Amygdala (tissue), 56 donors: Measurements from ENCODE around the gene PAGE2B.
"Not testable (repeated sequence)": the region's sequence is repeated elsewhere in the genome, so short reads cannot be mapped to it uniquely, and the experiment has no call there.

Experiments used
- DNase-seq, 56 donors: peaks; one replicate each; lab custom pipeline; 2025; lab: John Stamatoyannopoulos, UW

Gene PAGE2B

GRCh38 chrX:55074851-55075467 is at the start of gene PAGE2B:
TSS of gene PAGE2B (plus strand) at chrX:55075030. CDS start at chrX:55076042, 1,012 bp downstream.
- no peak for DNase-seq

GRCh38 chrX:55026143-55026542 is 48.7 kb upstream of the PAGE2B start:
- DNase-seq = no peak

GRCh38 chrX:55026840-55027239 is 48.0 kb upstream of the PAGE2B start:
- DNase-seq = no peak

- no peak for DNase-seq
Measured at GRCh38 chrX:55028040-55028439, 46.8 kb upstream of the PAGE2B start.

- DNase-seq = no peak
Measured at GRCh38 chrX:55028611-55029010, 46.2 kb upstream of the PAGE2B start.

- no peak for DNase-seq
Measured at GRCh38 chrX:55029291-55029690, 45.5 kb upstream of the PAGE2B start.

GRCh38 chrX:55030271-55031205 is 44.3 kb upstream of the PAGE2B start, which contains the start of gene ALAS2:
TSS of gene ALAS2 (minus strand) at chrX:55030977. CDS start at chrX:55026000, 4,977 bp downstream.
- DNase-seq = no peak

GRCh38 chrX:55033429-55033828 is 41.4 kb upstream of the PAGE2B start:
- no peak for DNase-seq

- no peak for DNase-seq
Measured at GRCh38 chrX:55039471-55039870, 35.4 kb upstream of the PAGE2B start.

GRCh38 chrX:55041514-55041913 is 33.3 kb upstream of the PAGE2B start:
- DNase-seq = no peak

- not testable (repeated sequence) for DNase-seq
Measured at GRCh38 chrX:55050599-55050998, 24.2 kb upstream of the PAGE2B start.

GRCh38 chrX:55056820-55057674 is 17.8 kb upstream of the PAGE2B start:
- DNase-seq = peak in 2 of 56 donors; percentile 0 to 1

- peak in 9 of 56 donors; percentile 0 to 53 (median 0) for DNase-seq
Measured at GRCh38 chrX:55057675-55058249, 17.1 kb upstream of the PAGE2B start.

GRCh38 chrX:55067180-55067579 is 7.7 kb upstream of the PAGE2B start:
- not testable (repeated sequence) for DNase-seq

GRCh38 chrX:55072286-55072685 is 2.5 kb upstream of the PAGE2B start:
- no peak for DNase-seq

- no peak for DNase-seq
Measured at GRCh38 chrX:55088795-55089489, 14.1 kb downstream of the PAGE2B start, which contains the start of gene PAGE2. TSS of gene PAGE2 (plus strand) at chrX:55089018. CDS start at chrX:55090021, 1,003 bp downstream.

GRCh38 chrX:55098691-55099090 is 23.9 kb downstream of the PAGE2B start:
- no peak for DNase-seq

GRCh38 chrX:55099162-55099561 is 24.3 kb downstream of the PAGE2B start:
- no peak for DNase-seq

GRCh38 chrX:55102754-55103153 is 27.9 kb downstream of the PAGE2B start:
- DNase-seq = no peak

- no peak for DNase-seq
Measured at GRCh38 chrX:55107262-55107661, 32.4 kb downstream of the PAGE2B start.
